IMR-90 (cell line): ENCODE results near the gene SLC25A21. TPM values are rescaled to one million over a fixed set of nuclear protein-coding genes. Genes with fewer than 3 reads are reported as not detected.
A peak's percentile ranks its signal among the peaks of the same experiment; 100 is the strongest.

ENCODE experiments used
- ATAC-seq: fragments of 200-7000 bp; cut with Tn5 transposase; 2 replicates; pipeline ENCODE4 v1.9.1; 2020; ENCODE audit warnings: low read depth, mild to moderate bottlenecking, moderate library complexity
- BruUV-seq: library from RNA; stranded (reverse); fragments of 400-500 nt; replicated peaks from 2 replicates; lab custom pipeline; 2021; lab: Mats Ljungman, UMichigan
- CTCF ChIA-PET: fragments of 300-600 bp; formaldehyde crosslinking; extraction: SDS; loops from one replicate; lab custom pipeline; 2021; ENCODE audit warnings: antibody characterized with exemption; lab: Yijun Ruan, JAX
- POLR2A ChIA-PET: fragments of 300-600 bp; sonication (Branson Sonifier 250); formaldehyde crosslinking; loops from one replicate; lab custom pipeline; 2022; ENCODE audit warnings: antibody characterized with exemption; ENCODE audit not compliant: unreplicated experiment; lab: Charles Lee
- DNase-seq: peaks from one replicate; pipeline ENCODE4 v3.0.0; 2013
- H2AFZ ChIP-seq: replicated peaks from 2 replicates; pipeline ENCODE3; 2013; ENCODE audit warnings: low read length, mild to moderate bottlenecking; ENCODE audit not compliant: poor library complexity
- H2AK5ac ChIP-seq: 2 replicates; pipeline ENCODE4 v1.6.1; 2013; ENCODE audit warnings: low read depth, low read length, inconsistent platforms
- H2AK9ac ChIP-seq: replicated peaks from 2 replicates; pipeline ENCODE3; 2013; ENCODE audit warnings: mild to moderate bottlenecking, low read depth, low read length, moderate library complexity; ENCODE audit not compliant: poor library complexity
- H2BK120ac ChIP-seq: 2 replicates; pipeline ENCODE4 v1.6.1; 2013; ENCODE audit warnings: low read depth, low read length, inconsistent platforms
- H2BK15ac ChIP-seq: 3 replicates; pipeline ENCODE4 v1.6.1; 2013; ENCODE audit warnings: low read depth, low read length, inconsistent platforms
- H2BK20ac ChIP-seq: 2 replicates; pipeline ENCODE4 v1.6.1; 2013; ENCODE audit warnings: low read depth, mild to moderate bottlenecking, inconsistent platforms, low read length, moderate library complexity
- H2BK5ac ChIP-seq: 2 replicates; pipeline ENCODE4 v1.6.1; 2013; ENCODE audit warnings: mild to moderate bottlenecking, low read depth, low read length, inconsistent platforms; ENCODE audit not compliant: poor library complexity, severe bottlenecking
- H3K14ac ChIP-seq: replicated peaks from 2 replicates; pipeline ENCODE4 v1.6.1; 2013; ENCODE audit warnings: low read depth, low read length, inconsistent platforms
- H3K18ac ChIP-seq: 2 replicates; pipeline ENCODE4 v1.6.1; 2013; ENCODE audit warnings: low read depth, low read length, control low read depth
- H3K23ac ChIP-seq: 2 replicates; pipeline ENCODE4 v1.6.1; 2013; ENCODE audit warnings: low read depth, low read length, inconsistent platforms
- H3K27ac ChIP-seq: 2 replicates; pipeline ENCODE4 v1.5.1; 2013; ENCODE audit warnings: mild to moderate bottlenecking, control low read depth, low read length; ENCODE audit not compliant: insufficient read depth
- H3K27me3 ChIP-seq: 2 replicates; pipeline ENCODE4 v1.6.1; 2013; ENCODE audit warnings: low read length; ENCODE audit not compliant: control insufficient read depth, insufficient read depth
- H3K36me3 ChIP-seq: 2 replicates; pipeline ENCODE4 v1.6.1; 2013; ENCODE audit warnings: low read length, mixed read lengths; ENCODE audit not compliant: control insufficient read depth, insufficient read depth
- H3K4ac ChIP-seq: 2 replicates; pipeline ENCODE4 v1.6.1; 2013; ENCODE audit warnings: low read depth, low read length, inconsistent platforms
- H3K4me1 ChIP-seq: 2 replicates; pipeline ENCODE4 v1.6.1; 2013; ENCODE audit warnings: low read length, mixed read lengths; ENCODE audit not compliant: control insufficient read depth, insufficient read depth
- H3K4me2 ChIP-seq: 2 replicates; pipeline ENCODE4 v1.6.1; 2013; ENCODE audit warnings: low read depth, mild to moderate bottlenecking, control low read depth, low read length, moderate library complexity
- H3K4me3 ChIP-seq: 2 replicates; pipeline ENCODE4 v1.5.1; 2013; ENCODE audit warnings: low read depth, mild to moderate bottlenecking, control low read depth, low read length, moderate library complexity; ENCODE audit not compliant: insufficient read depth
- H3K56ac ChIP-seq: 2 replicates; pipeline ENCODE4 v1.6.1; 2013; ENCODE audit warnings: low read length, inconsistent platforms; ENCODE audit not compliant: insufficient read depth; ENCODE audit errors: extremely low read depth
- H3K79me1 ChIP-seq, 2 experiments: 2 replicates each; pipeline ENCODE4 v1.6.1; 2013; ENCODE audit warnings: low read length in 2 of 2, inconsistent platforms in 1 of 2, low read depth in 1 of 2
- H3K9ac ChIP-seq: 2 replicates; pipeline ENCODE4 v1.6.1; 2013; ENCODE audit warnings: low read depth, low read length, control low read depth
- H3K9me1 ChIP-seq: 2 replicates; pipeline ENCODE4 v1.6.1; 2013; ENCODE audit warnings: low read length, inconsistent platforms; ENCODE audit not compliant: insufficient read depth
- H3K9me3 ChIP-seq: 2 replicates; pipeline ENCODE4 v1.6.1; 2013; ENCODE audit warnings: low read length; ENCODE audit not compliant: control insufficient read depth, insufficient read depth
- H4K20me1 ChIP-seq: 2 replicates; pipeline ENCODE4 v1.6.1; 2013; ENCODE audit warnings: low read length, inconsistent platforms; ENCODE audit not compliant: insufficient read depth
- H4K5ac ChIP-seq: 2 replicates; pipeline ENCODE4 v1.6.1; 2013; ENCODE audit warnings: mild to moderate bottlenecking, low read depth, low read length, control low read depth
- H4K8ac ChIP-seq, 2 experiments: 2 replicates each; pipeline ENCODE4 v1.6.1; 2013; ENCODE audit warnings: low read depth in 2 of 2, low read length in 2 of 2, control low read depth in 1 of 2, inconsistent platforms in 1 of 2
- H4K91ac ChIP-seq: 2 replicates; pipeline ENCODE4 v1.6.1; 2013; ENCODE audit warnings: low read depth, low read length, inconsistent platforms; ENCODE audit not compliant: insufficient read depth
- BHLHE40 ChIP-seq: fragments of 150-350 bp; IDR thresholded peaks from 2 replicates; pipeline ENCODE4 v1.6.1; 2016; ENCODE audit warnings: mild to moderate bottlenecking, low read depth, low read length
- CEBPB ChIP-seq: IDR thresholded peaks from 2 replicates; pipeline ENCODE4 v1.6.1; 2012; ENCODE audit warnings: low read depth, low read length, improper control_type of control experiment
- CHD1 ChIP-seq: IDR thresholded peaks from 2 replicates; pipeline ENCODE4 v1.6.1; 2012; ENCODE audit warnings: low read depth, low read length, improper control_type of control experiment
- ELK1 ChIP-seq: fragments of 150-350 bp; IDR thresholded peaks from 2 replicates; pipeline ENCODE4 v1.6.1; 2016; ENCODE audit warnings: low read depth, mild to moderate bottlenecking, low read length, moderate library complexity, borderline replicate concordance
- FOS ChIP-seq: fragments of 150-350 bp; IDR thresholded peaks from 2 replicates; pipeline ENCODE4 v1.6.1; 2016; ENCODE audit warnings: low read depth, low read length
- MAFK ChIP-seq: IDR thresholded peaks from 2 replicates; pipeline ENCODE4 v1.6.1; 2012; ENCODE audit warnings: low read depth, low read length, improper control_type of control experiment
- MAZ ChIP-seq: IDR thresholded peaks from 2 replicates; pipeline ENCODE4 v1.6.1; 2012; ENCODE audit warnings: low read depth, mild to moderate bottlenecking, low read length, improper control_type of control experiment, moderate library complexity, borderline replicate concordance
- MXI1 ChIP-seq: IDR thresholded peaks from 2 replicates; pipeline ENCODE4 v1.6.1; 2012; ENCODE audit warnings: low read depth, mild to moderate bottlenecking, low read length, moderate library complexity, borderline replicate concordance
- NFE2L2 ChIP-seq: fragments of 150-350 bp; IDR thresholded peaks from 2 replicates; pipeline ENCODE4 v1.6.1; 2016; ENCODE audit warnings: low read depth, mild to moderate bottlenecking, low read length
- POLR2A ChIP-seq: IDR thresholded peaks from 2 replicates; pipeline ENCODE4 v1.6.1; 2012; ENCODE audit warnings: mild to moderate bottlenecking, low read depth, low read length
- RAD21 ChIP-seq: IDR thresholded peaks from 2 replicates; pipeline ENCODE4 v1.6.1; 2012; ENCODE audit warnings: low read length, improper control_type of control experiment
- RCOR1 ChIP-seq: IDR thresholded peaks from 2 replicates; pipeline ENCODE4 v1.6.1; 2012; ENCODE audit warnings: mild to moderate bottlenecking, low read length, improper control_type of control experiment; ENCODE audit not compliant: insufficient replicate concordance
- RFX5 ChIP-seq: IDR thresholded peaks from 2 replicates; pipeline ENCODE4 v1.8.0; 2012; ENCODE audit warnings: low read depth, mild to moderate bottlenecking, low read length, moderate library complexity
- SMC3 ChIP-seq: fragments of 150-350 bp; IDR thresholded peaks from 2 replicates; pipeline ENCODE4 v1.6.1; 2016; ENCODE audit warnings: low read depth, mild to moderate bottlenecking, antibody characterized with exemption, low read length, moderate library complexity
- USF2 ChIP-seq: fragments of 150-350 bp; IDR thresholded peaks from 2 replicates; pipeline ENCODE4 v1.6.1; 2017; ENCODE audit warnings: mild to moderate bottlenecking, antibody characterized with exemption, low read length, low read depth
- WGBS, 2 experiments: methylation state at CpG; one replicate each; pipeline versions ENCODE4 v1.1.5 to v1.1.7; 2013; ENCODE audit warnings: missing lambda C conversion rate in 2 of 2; ENCODE audit not compliant: insufficient read length in 1 of 2; ENCODE audit errors: extremely low coverage in 2 of 2; 5-methylcytosine and 5-hydroxymethylcytosine counted together
- dilution Hi-C: fragments of 300-500 bp; cut with HindIII; formaldehyde crosslinking; loops from one replicate; pipeline ENCODE4 v1.14.3; 2018; ENCODE audit warnings: low sequenced_read_pairs; ENCODE audit not compliant: unreplicated experiment
- in situ Hi-C: fragments of 300-500 bp; cut with MboI; formaldehyde crosslinking; loops from 3 replicates; pipeline ENCODE4 v1.14.3; 2019; ENCODE audit warnings: low sequenced_read_pairs, inconsistent platforms, mixed read lengths
- intact Hi-C: fragments of 100-400 bp; cut with micrococcal nuclease; formaldehyde crosslinking; loops from 2 replicates; pipeline ENCODE4 v1.10.0; 2022
- polyA plus RNA-seq, 3 experiments: library from polyadenylated mRNA; depleted of rRNA; stranded (reverse); fragments of >200 nt; gene quantifications; 2 replicates each; pipeline ENCODE4 v1.2.3, GENCODE V29; 2012; ENCODE audit warnings: low replicate concordance in 1 of 3
- total RNA-seq: library from RNA; depleted of rRNA; stranded (reverse); fragments of >200 nt; gene quantifications from 2 replicates; pipeline ENCODE4 v1.2.3, GENCODE V29; 2012

SLC25A21 gene
- total and polyA plus RNA-seq, 2 of the 4 experiments (the other 2 are of a cell fraction), result 0.62 to 0.90 TPM

GRCh38 chr14:36660736-36661505, 511.5 kb downstream of the SLC25A21 start:
- WGBS, 2 experiments, result 2% methylated on average over 16 of the region's 35 CpGs; no CpG with 5 or more reads in 1 of the 2 experiments
- Histone ChIP-seq H3K79me1 (no peaks in the 10 kb centered on the region), H3K56ac (no peak overlapping the region), H3K9me3 (peaks cover 11% of the 10 kb centered on the region; the same call in 1 of the 2 replicates), H2BK5ac (no peak overlapping the region), H3K23ac (no peak overlapping the region), H3K4me3 (no peak overlapping the region), H2BK120ac (no peak overlapping the region), H3K18ac (no peak overlapping the region), H3K9ac (no peak overlapping the region), H2AK5ac (no peak overlapping the region), H3K4me2 (peak overlapping the region; percentile 84; the same call in 1 of the 2 replicates), H2AK9ac (no peak overlapping the region), H4K20me1 (no peaks in the 10 kb centered on the region; the same call in 1 of the 2 replicates), H3K36me3 (no peaks in the 10 kb centered on the region), H2AFZ (peak overlapping the region; percentile 13), H3K27me3 (peaks cover 93% of the 10 kb centered on the region), H3K27ac (no peak overlapping the region), H4K91ac (no peak overlapping the region), H4K8ac (no peak overlapping the region), H3K14ac (no peak overlapping the region), H3K4me1 (peaks cover 7% of the 10 kb centered on the region; the same call in 1 of the 2 replicates), H4K5ac (no peak overlapping the region), H2BK20ac (no peak overlapping the region), H3K4ac (no peak overlapping the region), H3K9me1 (no peaks in the 10 kb centered on the region), H2BK15ac (no peak overlapping the region)
- dilution Hi-C loops, result no loop called here
- in situ Hi-C loops, result no loop called here
- BruUV-seq, result no TSS peak
- ATAC-seq, result no peak
- ChIA-PET POLR2A (no interaction called here), CTCF (no interaction called here)
- intact Hi-C loops, result no loop called here
- no peak for DNase-seq
- TF ChIP-seq MAFK (no peak), RAD21 (no peak), NFE2L2 (no peak), USF2 (no peak), BHLHE40 (no peak), ELK1 (no peak), CEBPB (no peak), POLR2A (no peak), RFX5 (no peak), FOS (no peak), CHD1 (no peak), MAZ (no peak), MXI1 (no peak), SMC3 (no peak), RCOR1 (no peak)
